AG08396 (cell line): ENCODE measurements around the gene SFSWAP.
"Not testable (repeated sequence)": the region's sequence is repeated elsewhere in the genome, so short reads cannot be mapped to it uniquely, and the experiment has no call there.

Experiments used
- DNase-seq: peaks from one replicate; pipeline ENCODE4 v3.0.0; 2012; ENCODE audit warnings: low spot score, mixed read lengths

The SFSWAP gene

GRCh38 chr12:131679816-131680215 lies 31.1 kb upstream of the SFSWAP start:
- not testable (repeated sequence) for DNase-seq

GRCh38 chr12:131680392-131681256 lies 30.3 kb upstream of the SFSWAP start:
- not testable (repeated sequence) for DNase-seq

DNA sequence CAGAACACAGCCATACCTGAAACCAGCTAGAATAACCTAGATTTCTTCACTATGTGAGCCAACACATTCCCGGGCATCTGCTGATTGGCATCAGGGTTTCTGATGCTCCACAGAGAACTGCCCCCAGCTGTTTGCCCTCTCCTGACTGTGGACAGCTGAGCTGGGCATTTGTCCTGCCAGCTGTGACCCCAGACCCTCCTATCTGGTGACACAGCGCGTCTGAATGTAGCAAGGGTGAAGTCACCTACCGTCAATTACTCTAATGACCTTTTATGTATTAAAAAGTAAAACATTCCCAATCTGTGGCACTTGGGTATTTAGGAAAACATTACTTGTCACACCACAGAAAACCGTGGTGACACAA lies 29.7 kb upstream of the SFSWAP start:
- no peak for DNase-seq

DNA sequence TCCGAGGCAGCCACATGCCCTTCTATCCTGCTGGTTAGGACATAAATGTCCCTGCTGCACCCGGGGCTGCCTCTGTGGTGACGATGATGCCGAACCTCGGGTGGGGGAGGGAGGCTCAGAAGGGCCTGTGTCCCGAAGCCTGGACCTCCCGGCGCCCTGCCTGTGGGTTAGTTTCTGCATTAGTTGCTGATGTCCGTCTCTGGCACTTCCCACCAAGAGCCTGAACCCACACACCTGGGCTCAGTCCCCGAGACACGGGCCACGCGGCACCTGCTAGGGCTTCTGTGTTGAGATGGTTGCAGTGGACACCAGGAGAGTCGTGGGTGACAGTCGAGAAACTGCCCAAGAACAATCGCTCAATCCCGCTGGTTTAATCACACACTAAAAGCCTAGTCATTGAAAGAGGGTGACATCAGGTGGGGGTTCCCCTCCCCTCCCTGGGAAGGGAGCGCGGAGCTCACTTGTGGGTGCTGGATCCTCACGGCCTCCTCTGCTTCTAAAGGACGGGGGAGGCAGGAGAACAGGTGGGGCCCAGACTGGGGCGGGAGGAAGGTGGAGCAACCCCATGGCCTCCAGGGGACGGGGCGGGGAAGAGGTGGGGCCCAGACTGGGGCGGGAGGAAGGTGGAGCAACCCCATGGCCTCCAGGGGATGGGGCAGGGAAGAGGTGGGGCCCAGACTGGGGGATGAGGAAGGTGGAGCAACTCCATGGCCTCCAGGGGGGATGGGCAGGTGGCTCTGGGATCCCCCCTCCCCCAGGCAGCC lies 29.0 kb upstream of the SFSWAP start:
- DNase-seq, result not testable (repeated sequence)

DNA sequence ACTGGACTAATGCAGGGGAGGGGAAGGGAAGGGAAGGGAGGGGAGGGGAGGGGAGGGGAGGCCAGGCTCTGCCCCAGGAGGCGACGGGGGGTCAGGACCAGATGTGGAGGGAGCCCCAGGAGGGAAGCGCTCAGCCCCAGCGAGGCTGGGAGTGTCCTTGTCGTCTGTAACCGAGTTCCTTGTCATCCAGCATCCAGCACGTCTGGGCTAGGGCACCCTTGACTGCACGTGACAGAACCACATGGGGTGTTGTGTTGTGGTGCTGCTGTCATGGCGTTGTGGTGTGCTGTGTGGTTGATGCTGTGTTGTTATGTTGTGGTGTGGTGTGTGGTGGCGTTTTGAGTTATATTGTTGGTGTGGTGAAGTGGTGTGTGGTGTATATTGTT lies 28.4 kb upstream of the SFSWAP start:
- no peak for DNase-seq

GRCh38 chr12:131683266-131684014 lies 27.4 kb upstream of the SFSWAP start:
- DNase-seq, result no peak

GRCh38 chr12:131684015-131684725 lies 26.7 kb upstream of the SFSWAP start:
- no peak for DNase-seq

DNA sequence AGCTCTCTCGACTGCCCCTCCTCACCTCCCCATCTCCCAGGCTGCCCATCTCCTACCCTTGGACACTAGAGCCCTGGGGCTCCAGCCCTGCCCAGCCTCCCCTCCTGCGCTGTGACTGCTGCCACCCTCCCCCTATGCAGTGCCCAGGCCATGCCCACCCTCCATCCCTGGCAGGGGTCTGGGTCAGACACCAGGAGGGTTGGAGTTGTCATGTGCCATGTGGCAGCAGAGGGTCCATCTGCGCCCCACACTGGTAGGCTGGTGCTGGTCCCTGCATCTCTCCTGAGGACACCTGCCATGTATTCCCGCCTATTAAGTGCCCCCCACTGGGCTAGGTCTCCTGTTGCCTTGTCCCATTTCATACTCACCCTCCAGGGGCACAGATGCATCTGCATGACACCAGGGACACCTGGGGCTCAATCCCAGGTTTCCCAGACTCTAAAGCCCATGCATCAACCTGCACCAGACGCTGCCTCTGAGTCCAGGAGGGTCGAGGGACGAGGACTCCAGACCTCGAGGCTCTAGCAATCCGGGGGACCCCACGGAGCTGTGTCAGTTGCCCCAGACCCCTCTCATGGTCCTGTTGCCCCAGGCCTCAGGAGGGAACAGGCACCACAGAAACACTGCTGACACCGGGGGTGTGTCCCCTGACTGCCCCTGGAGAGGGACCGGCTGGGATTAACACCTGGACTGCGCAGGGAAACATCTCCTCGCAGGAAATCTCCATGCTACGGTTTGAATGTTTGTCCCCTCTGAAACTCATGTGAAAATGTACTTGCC lies 23.4 kb upstream of the SFSWAP start:
- DNase-seq, result no peak

- no peak for DNase-seq
These were observed 22.6 kb upstream of the SFSWAP start for GRCh38 chr12:131688131-131688844.

DNA sequence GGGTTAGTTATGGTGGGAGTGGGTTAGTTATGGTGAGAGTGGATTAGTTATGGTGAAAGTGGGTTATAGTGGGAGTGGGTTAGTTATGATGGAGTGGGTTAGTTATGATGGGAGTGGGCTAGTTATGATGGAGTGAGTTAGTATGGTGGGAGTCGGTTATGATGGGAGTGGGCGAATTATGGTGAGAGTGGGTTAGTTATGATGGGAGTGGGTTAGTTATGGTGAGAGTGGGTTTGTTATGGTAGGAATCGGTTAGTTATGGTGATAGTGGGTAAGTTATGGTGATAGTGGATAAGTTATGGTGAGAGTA lies 22.1 kb upstream of the SFSWAP start:
- no peak for DNase-seq

DNA sequence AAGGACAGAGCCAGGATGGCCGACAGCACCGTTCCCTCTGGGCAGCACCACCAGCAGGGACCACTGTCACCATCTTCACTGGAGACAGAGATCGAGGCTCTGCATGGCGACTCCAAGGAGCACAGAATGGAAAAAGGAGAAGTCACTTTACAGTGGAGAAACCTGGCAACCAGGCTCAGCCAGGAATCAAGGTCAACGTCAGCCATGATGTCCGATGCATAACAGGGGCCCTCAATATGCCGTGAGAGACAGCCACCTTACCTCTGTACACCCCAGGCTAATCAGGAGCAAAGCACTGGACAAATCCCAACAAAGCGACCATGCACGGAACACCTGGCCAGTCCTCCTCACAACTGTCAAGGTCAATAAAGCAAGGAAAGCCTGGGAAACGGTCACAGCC lies 20.6 kb upstream of the SFSWAP start:
- DNase-seq, result no peak

- no peak for DNase-seq
These were observed 18.5 kb upstream of the SFSWAP start for GRCh38 chr12:131692431-131692830.

GRCh38 chr12:131693149-131693548 lies 17.7 kb upstream of the SFSWAP start:
- DNase-seq, result no peak

GRCh38 chr12:131694116-131694838 lies 16.6 kb upstream of the SFSWAP start:
- DNase-seq, result no peak

GRCh38 chr12:131695968-131696367 lies 14.9 kb upstream of the SFSWAP start:
- no peak for DNase-seq

DNA sequence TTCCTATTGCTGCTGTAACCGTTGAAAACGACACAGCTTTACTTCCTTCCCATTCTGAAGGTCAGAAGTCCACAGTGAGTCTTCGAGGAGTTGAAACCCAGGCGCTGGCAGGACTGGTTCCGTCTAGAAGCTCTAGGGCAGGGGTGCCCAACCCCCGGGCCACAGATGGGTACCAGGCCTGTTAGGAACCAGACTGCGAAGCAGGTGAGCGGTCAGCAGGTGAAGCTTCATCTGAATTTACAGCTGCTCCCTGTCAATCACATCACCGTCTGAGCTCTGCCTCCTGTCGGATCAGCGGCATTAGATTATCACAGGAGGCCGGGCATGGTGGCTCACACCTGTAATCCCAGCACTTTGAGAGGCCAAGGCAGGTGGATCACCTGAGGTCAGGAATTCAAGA lies 12.6 kb upstream of the SFSWAP start:
- DNase-seq, result no peak

- peak; percentile 41 for DNase-seq
These were observed 11.5 kb upstream of the SFSWAP start for GRCh38 chr12:131699434-131699833.

DNA sequence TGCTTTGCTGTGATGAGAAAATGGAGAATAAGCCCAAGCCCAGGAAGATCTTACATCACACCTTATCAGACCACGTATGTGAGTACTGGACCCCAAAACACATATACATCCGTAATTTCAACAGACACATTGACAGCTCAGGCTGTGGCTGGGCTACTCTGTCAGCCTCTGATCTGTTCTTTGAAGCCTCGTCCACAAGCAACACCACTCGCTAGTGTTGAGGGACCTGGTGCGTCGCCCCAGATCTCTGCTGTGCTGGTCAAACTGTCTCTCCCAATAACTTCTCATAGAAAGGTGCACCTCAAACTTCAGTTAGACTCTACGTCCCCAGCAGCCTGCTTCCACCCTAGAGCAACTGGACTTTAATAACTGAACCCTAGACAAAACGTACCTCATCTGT lies 10.6 kb upstream of the SFSWAP start:
- no peak for DNase-seq

DNA sequence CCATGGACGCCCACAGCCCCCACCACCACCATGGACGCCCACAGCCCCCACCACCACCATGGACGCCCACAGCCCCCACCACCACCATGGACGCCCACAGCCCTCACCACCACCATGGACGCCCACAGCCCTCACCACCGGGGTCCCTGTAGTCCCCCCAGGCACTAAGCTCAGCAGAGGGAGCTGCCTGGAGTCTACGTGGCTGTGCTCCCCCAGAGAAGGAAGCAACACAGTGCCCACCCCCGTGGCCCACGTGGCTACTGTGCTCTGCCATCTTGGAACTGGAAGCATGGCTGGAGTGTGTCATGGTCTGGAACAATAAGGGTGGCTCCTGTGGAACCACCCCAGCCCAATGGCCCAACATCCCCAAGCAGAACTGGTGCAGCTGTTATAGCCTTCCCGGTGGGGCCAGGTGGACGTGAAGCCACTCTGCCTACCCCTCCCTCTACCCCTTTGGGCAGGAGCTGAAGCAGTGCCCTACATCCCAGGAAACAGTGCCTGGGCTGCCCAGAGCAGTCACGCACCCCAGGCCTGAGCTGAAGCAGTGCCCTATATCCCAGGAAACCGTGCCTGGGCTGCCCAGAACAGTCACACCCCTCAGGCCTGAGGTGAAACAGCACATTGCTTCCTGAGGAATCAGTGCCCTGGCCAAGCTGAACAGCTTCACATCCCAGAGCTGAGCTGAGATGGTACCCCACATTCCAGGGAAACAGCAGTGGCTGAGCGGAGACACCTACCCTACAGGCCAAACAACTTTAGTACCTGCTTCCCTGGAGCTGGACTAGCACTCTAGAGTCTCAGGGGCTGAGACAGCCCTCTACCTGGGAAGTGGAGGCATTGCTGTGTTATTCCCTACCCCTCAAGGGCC lies 9.0 kb upstream of the SFSWAP start:
- no peak for DNase-seq
